A673 (cell line): ENCODE measurements around the gene TP53I13. TPM values are rescaled to one million over a fixed set of nuclear protein-coding genes. Genes with fewer than 3 reads are reported as not detected.
"Not testable (repeated sequence)": the region's sequence is repeated elsewhere in the genome, so short reads cannot be mapped to it uniquely, and the experiment has no call there.

Experiments
- BruUV-seq: library from RNA; stranded (reverse); fragments of 400-500 nt; replicated peaks from 2 replicates; lab custom pipeline; 2021; lab: Mats Ljungman, UMichigan
- CTCF ChIA-PET: fragments of 300-600 bp; sonication (Branson Sonifier 250); formaldehyde crosslinking; loops from one replicate; lab custom pipeline; 2022; ENCODE audit warnings: antibody characterized with exemption; lab: Charles Lee
- POLR2A ChIA-PET: fragments of 300-600 bp; sonication (Branson Sonifier 250); formaldehyde crosslinking; loops from one replicate; lab custom pipeline; 2022; ENCODE audit warnings: antibody characterized with exemption; ENCODE audit not compliant: low non-redundant PET; lab: Charles Lee
- DNase-seq: peaks from one replicate; pipeline ENCODE4 v3.0.0-alpha.2; 2015; ENCODE audit warnings: low spot score
- H3K27ac ChIP-seq: fragments of 200-600 bp; sonication (generic); 2 replicates; pipeline ENCODE4 v1.5.1; 2016; ENCODE audit warnings: mixed run types, low read depth, mild to moderate bottlenecking, mixed read lengths, antibody characterized with exemption, low read length; ENCODE audit not compliant: poor library complexity, severe bottlenecking
- H3K27me3 ChIP-seq: fragments of 200-600 bp; sonication (generic); replicated peaks from 2 replicates; pipeline ENCODE4 v1.6.1; 2017; ENCODE audit warnings: mixed run types, low read depth, mild to moderate bottlenecking, mixed read lengths, antibody characterized with exemption, low read length; ENCODE audit not compliant: insufficient read depth, poor library complexity
- H3K36me3 ChIP-seq: fragments of 200-600 bp; sonication (generic); 2 replicates; pipeline ENCODE4 v1.6.1; 2016; ENCODE audit warnings: mixed run types, mild to moderate bottlenecking, mixed read lengths, antibody characterized with exemption, low read length; ENCODE audit not compliant: insufficient read depth, poor library complexity, severe bottlenecking
- H3K4me1 ChIP-seq: fragments of 200-600 bp; sonication (generic); 2 replicates; pipeline ENCODE4 v1.6.1; 2017; ENCODE audit warnings: mixed run types, mild to moderate bottlenecking, mixed read lengths, antibody characterized with exemption, low read length; ENCODE audit not compliant: insufficient read depth, poor library complexity, severe bottlenecking
- H3K4me3 ChIP-seq: fragments of 200-600 bp; sonication (generic); 2 replicates; pipeline ENCODE4 v1.5.1; 2016; ENCODE audit warnings: low read depth, mixed run types, mild to moderate bottlenecking, mixed read lengths, low read length; ENCODE audit not compliant: poor library complexity, severe bottlenecking
- H3K9me3 ChIP-seq: fragments of 200-600 bp; sonication (generic); 2 replicates; pipeline ENCODE4 v1.6.1; 2016; ENCODE audit warnings: mixed run types, low read depth, mild to moderate bottlenecking, mixed read lengths, antibody characterized with exemption, low read length; ENCODE audit not compliant: poor library complexity, severe bottlenecking
- EZH2 ChIP-seq: fragments of 200-600 bp; sonication (generic); IDR thresholded peaks from 2 replicates; pipeline ENCODE4 v1.6.1; 2017; ENCODE audit warnings: borderline replicate concordance, low read depth, mild to moderate bottlenecking, mixed read lengths, antibody characterized with exemption, low read length; ENCODE audit not compliant: poor library complexity, severe bottlenecking
- intact Hi-C: fragments of 100-400 bp; cut with micrococcal nuclease; formaldehyde crosslinking; loops from one replicate; pipeline ENCODE4 v1.10.0; 2022; ENCODE audit not compliant: unreplicated experiment
- total RNA-seq: library from RNA; stranded (reverse); gene quantifications from 2 replicates; pipeline ENCODE4 v1.2.3, GENCODE V29; 2021
- TF ChIP-seq, protein P1 (sequence below): fragments of 300-800, 200-600 bp; sonication (generic); conservative IDR thresholded peaks from 2 replicates; pipeline ENCODE4 v1.5.1; 2017; ENCODE audit warnings: low read depth, mild to moderate bottlenecking, antibody characterized with exemption, low read length, moderate library complexity, mixed read lengths

TP53I13 gene
- total RNA-seq, 1 experiment from 2014 or later, result 34.6 TPM

DNA sequence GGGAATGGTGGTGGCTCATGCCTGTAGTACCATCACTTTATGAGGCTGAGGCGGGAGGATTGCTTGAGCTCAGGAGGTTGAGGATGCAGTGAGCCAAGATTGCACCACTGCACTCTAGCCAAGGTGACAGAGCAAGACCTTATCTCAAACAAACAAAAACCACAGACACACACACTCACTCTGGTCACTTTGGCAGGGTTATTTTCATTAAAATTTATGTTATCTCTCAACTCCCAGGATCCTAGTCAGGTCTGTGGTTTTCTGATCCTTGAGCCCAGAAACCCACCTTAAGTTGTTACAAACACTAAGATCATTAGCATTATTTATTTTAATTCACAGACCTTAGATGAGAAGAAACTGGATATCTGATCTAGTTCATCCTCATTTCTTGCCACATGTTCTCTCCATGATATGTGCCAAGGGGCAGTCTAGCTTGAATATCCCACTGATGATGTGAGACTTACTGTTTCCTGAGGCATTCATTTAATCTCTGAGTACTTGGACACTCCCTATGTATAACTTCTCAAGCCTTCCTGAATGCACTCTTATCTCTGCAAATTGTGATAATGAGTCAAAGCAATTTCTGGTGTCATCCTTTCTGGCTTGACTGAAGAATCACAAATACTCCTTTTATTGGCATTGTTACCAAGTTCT is 11.3 kb upstream of the TP53I13 start:
- intact Hi-C loops, result no loop called here
- H3K9me3 ChIP-seq, result no peaks in the 10 kb centered on the region
- no peak overlapping the region for H3K27ac ChIP-seq
- no peaks in the 10 kb centered on the region for H3K27me3 ChIP-seq
- no peak overlapping the region for H3K4me3 ChIP-seq
- no peak for TF ChIP-seq EZH2
- TF ChIP-seq, protein P1, sequence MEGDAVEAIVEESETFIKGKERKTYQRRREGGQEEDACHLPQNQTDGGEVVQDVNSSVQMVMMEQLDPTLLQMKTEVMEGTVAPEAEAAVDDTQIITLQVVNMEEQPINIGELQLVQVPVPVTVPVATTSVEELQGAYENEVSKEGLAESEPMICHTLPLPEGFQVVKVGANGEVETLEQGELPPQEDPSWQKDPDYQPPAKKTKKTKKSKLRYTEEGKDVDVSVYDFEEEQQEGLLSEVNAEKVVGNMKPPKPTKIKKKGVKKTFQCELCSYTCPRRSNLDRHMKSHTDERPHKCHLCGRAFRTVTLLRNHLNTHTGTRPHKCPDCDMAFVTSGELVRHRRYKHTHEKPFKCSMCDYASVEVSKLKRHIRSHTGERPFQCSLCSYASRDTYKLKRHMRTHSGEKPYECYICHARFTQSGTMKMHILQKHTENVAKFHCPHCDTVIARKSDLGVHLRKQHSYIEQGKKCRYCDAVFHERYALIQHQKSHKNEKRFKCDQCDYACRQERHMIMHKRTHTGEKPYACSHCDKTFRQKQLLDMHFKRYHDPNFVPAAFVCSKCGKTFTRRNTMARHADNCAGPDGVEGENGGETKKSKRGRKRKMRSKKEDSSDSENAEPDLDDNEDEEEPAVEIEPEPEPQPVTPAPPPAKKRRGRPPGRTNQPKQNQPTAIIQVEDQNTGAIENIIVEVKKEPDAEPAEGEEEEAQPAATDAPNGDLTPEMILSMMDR, result no peak
- no TSS peak for BruUV-seq
- ChIA-PET CTCF (no interaction called here), POLR2A (no interaction called here)
- no peak for DNase-seq
- no peaks in the 10 kb centered on the region for H3K36me3 ChIP-seq
- no peaks in the 10 kb centered on the region for H3K4me1 ChIP-seq

DNA sequence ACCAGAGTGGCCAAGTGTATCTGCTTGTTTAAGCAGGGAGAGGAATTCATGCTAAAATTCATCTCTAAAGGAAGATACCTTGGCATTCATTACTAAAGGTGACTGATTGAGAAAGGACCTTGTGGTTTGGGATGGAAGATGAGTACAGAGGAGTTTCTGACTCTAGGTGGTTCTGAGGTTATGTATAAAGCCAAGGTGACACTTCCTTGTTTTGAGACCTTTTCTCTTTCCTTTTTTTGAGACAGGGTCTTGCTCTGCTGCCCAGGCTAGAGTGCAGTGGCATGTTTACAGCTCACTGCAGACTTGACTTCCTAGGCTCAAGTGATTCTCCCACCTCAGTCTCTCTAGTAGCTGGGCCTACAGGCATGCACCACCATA is 10.8 kb upstream of the TP53I13 start:
- intact Hi-C loops, result no loop called here
- BruUV-seq, result no TSS peak
- Histone ChIP-seq H3K36me3 (no peaks in the 10 kb centered on the region), H3K27ac (no peak overlapping the region), H3K4me1 (no peaks in the 10 kb centered on the region), H3K4me3 (no peak overlapping the region), H3K27me3 (no peaks in the 10 kb centered on the region), H3K9me3 (no peaks in the 10 kb centered on the region)
- no peak for TF ChIP-seq EZH2
- TF ChIP-seq, protein P1, result no peak
- POLR2A ChIA-PET, result no interaction called here
- no peak for DNase-seq
- CTCF ChIA-PET, result no interaction called here

DNA sequence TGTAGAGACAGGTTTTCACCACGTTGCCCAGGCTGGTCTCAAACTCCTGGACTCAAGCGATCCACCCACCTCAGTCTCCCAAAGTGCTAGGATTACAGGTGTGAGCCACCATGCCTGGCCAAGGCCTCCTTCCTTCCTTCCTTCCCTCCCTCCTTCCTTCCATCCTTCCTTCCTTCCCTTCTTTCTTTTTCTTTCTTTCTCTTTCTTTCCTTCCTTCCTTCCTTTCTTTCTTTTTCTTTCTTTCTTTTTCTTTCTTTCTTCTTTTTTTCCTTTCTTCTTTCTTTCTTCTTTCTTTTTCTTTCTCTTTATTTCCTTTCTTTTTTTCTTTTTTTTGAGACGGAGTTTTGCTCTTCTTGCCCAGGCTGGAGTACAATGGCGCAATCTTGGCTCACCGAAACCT is 10.4 kb upstream of the TP53I13 start:
- BruUV-seq, H3K4me3 ChIP-seq, H3K36me3 ChIP-seq, CTCF ChIA-PET, H3K27me3 ChIP-seq, H3K4me1 ChIP-seq, intact Hi-C loops, H3K27ac ChIP-seq, DNase-seq, POLR2A ChIA-PET, H3K9me3 ChIP-seq: not testable (repeated sequence)

DNA sequence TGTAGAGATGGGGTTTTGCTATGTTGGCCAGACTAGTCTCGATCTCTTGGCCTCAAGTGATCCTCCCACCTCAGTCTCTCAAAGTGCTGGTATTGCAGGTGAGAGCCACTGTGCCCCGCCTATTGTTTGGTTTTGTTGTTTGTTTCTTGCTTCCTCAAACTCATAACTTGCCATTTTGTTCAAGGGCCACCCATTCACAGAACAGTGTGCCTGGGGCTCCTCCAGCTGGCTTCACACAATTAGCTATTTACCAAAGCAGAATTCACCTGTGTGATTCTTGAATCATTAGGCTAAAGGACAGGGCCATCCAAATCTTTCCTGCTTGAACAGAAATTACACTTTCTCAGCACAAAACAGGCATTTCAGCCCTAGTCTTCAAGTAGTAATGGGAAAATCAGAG is 8.9 kb upstream of the TP53I13 start:
- BruUV-seq, result no TSS peak
- TF ChIP-seq, protein P1, result no peak
- TF ChIP-seq EZH2, result no peak
- Histone ChIP-seq H3K9me3 (no peaks in the 10 kb centered on the region), H3K4me1 (no peaks in the 10 kb centered on the region), H3K27ac (no peak overlapping the region), H3K27me3 (no peaks in the 10 kb centered on the region), H3K36me3 (no peaks in the 10 kb centered on the region), H3K4me3 (no peak overlapping the region)
- intact Hi-C loops, result loop anchor here (10.0 kb wide), 1 partner anchor 65 kb away; the partner anchor contains the start of gene CORO6
- ChIA-PET POLR2A (interaction anchor here (0.7 kb wide), 1 partner anchor 10 kb away, joined by 3 read pairs; no protein-coding TSS in a partner anchor), CTCF (no interaction called here)
- DNase-seq, result no peak
